Measurements from ENCODE around the gene CTNND1.

- no peak for TF ChIP-seq ZNF384 (IDR thresholded peaks at IDR 0.05)
- TF ChIP-seq FOXA1 (IDR thresholded peaks at IDR 0.05) = no peak
- TF ChIP-seq TARDBP (IDR thresholded peaks at IDR 0.05) = no peak
- no peak for TF ChIP-seq L3MBTL2 (conservative IDR thresholded peaks at IDR 0.05)
- TF ChIP-seq ARNT (IDR thresholded peaks at IDR 0.05) = no peak
- no peak for TF ChIP-seq LEF1 (IDR thresholded peaks at IDR 0.05; ENCODE audit: borderline replicate concordance)
- TF ChIP-seq ELF4 (IDR thresholded peaks at IDR 0.05) = no peak
- TF ChIP-seq NFRKB (IDR thresholded peaks at IDR 0.05) = no peak
- no peak for TF ChIP-seq HDGF (IDR thresholded peaks at IDR 0.05; ENCODE audit: borderline replicate concordance)
- TF ChIP-seq BHLHE40 (IDR thresholded peaks at IDR 0.05; ENCODE audit: borderline replicate concordance) = no peak
- TF ChIP-seq SUZ12 (IDR thresholded peaks at IDR 0.05) = no peak
- TF ChIP-seq SP1 (IDR thresholded peaks at IDR 0.05) = no peak
Observed at GRCh38 chr11:57805780-57806179, 44.2 kb downstream of the CTNND1 start.
